Activated T-cell treated with anti-CD3 and anti-CD28 coated beads, Interleukin-2, amount 50 U/mL, for 72 hours (primary cell): Measurements from ENCODE around the gene DHX15. TPM values are rescaled to one million over a fixed set of nuclear protein-coding genes. Genes with fewer than 3 reads are reported as not detected.

Experiments used
- ATAC-seq, 2 donors: fragments of 150-1000 bp; cut with Tn5 transposase; replicated peaks in 1 of 2; 2 replicates each; pipeline ENCODE4 v1.10.0; 2021; ENCODE audit warnings: moderate library complexity in 2 of 2, mild to moderate bottlenecking in 1 of 2
- DNase-seq, 2 donors: peaks; one replicate each; pipeline ENCODE4 v3.0.0; 2021 to 2022; ENCODE audit warnings: mixed read lengths in 1 of 2
- H3K27ac Mint-ChIP-seq: one replicate; pipeline ENCODE4 v1.8.0; 2022; ENCODE audit warnings: mild to moderate bottlenecking, moderate library complexity, mixed read lengths
- H3K27me3 Mint-ChIP-seq: one replicate; pipeline ENCODE4 v1.8.0; 2022; ENCODE audit warnings: low read depth, mixed read lengths
- H3K36me3 Mint-ChIP-seq, 2 donors: one replicate each; pipeline ENCODE4 v1.8.0; 2022; ENCODE audit warnings: mixed read lengths in 2 of 2, mild to moderate bottlenecking in 1 of 2; ENCODE audit not compliant: insufficient read depth in 2 of 2
- H3K4me1 Mint-ChIP-seq: one replicate; pipeline ENCODE4 v1.8.0; 2022; ENCODE audit warnings: low read depth, mixed read lengths
- H3K4me3 Mint-ChIP-seq, 2 donors: one replicate each; pipeline ENCODE4 v1.8.0; 2022; ENCODE audit warnings: mild to moderate bottlenecking in 2 of 2, mixed read lengths in 2 of 2, moderate library complexity in 2 of 2
- H3K9me3 Mint-ChIP-seq, 2 donors: one replicate each; pipeline ENCODE4 v1.8.0; 2022; ENCODE audit warnings: mixed read lengths in 2 of 2
- total RNA-seq, 2 donors: library from RNA; stranded (reverse); gene quantifications; one replicate each; pipeline ENCODE4 v1.2.3, GENCODE V29; 2022

Gene DHX15
- 100 to 1,000 TPM; 145 to 150 TPM for total RNA-seq

- Mint-ChIP-seq H3K27ac (peak within 1 kb of the TSS; percentile 99), H3K9me3 (no peaks in the 10 kb centered on the region), H3K4me1 (peaks cover 51% of the 10 kb centered on the region), H3K36me3 (peaks cover 12 to 27% of the 10 kb centered on the region in 2 donors), H3K27me3 (no peaks in the 10 kb centered on the region), H3K4me3 (peak within 1 kb of the TSS; percentile 92 to 99)
- DNase-seq (peak; percentile 93 to 95), ATAC-seq (peak; percentile 95 to 96)
These were observed at the start of gene DHX15 for GRCh38 chr4:24584211-24584850. TSS of gene DHX15 (minus strand) at chr4:24584554. CDS start at chr4:24584393, 161 bp downstream.

GRCh38 chr4:24632011-24632410 is 47.7 kb upstream of the DHX15 start:
- no peak overlapping the region for H3K4me3 Mint-ChIP-seq
- no peaks in the 10 kb centered on the region for H3K9me3 Mint-ChIP-seq
- no peak for DNase-seq
- H3K27ac Mint-ChIP-seq, result no peak overlapping the region
- H3K27me3 Mint-ChIP-seq, result peaks cover 16% of the 10 kb centered on the region
- H3K36me3 Mint-ChIP-seq, result no peaks in the 10 kb centered on the region
- no peaks in the 10 kb centered on the region for H3K4me1 Mint-ChIP-seq
- no peak for ATAC-seq

GRCh38 chr4:24630937-24631336 is 46.6 kb upstream of the DHX15 start:
- Mint-ChIP-seq H3K36me3 (no peaks in the 10 kb centered on the region), H3K27me3 (peaks cover 18% of the 10 kb centered on the region), H3K27ac (no peak overlapping the region)

GRCh38 chr4:24625091-24625490 is 40.7 kb upstream of the DHX15 start:
- ATAC-seq (no peak), DNase-seq (no peak)
- H3K4me3 Mint-ChIP-seq, result no peak overlapping the region
- no peaks in the 10 kb centered on the region for H3K4me1 Mint-ChIP-seq
- H3K27ac Mint-ChIP-seq, result no peak overlapping the region
- H3K27me3 Mint-ChIP-seq, result peaks cover 18% of the 10 kb centered on the region
- H3K9me3 Mint-ChIP-seq, result peaks cover 3 to 4% of the 10 kb centered on the region in 2 donors
- H3K36me3 Mint-ChIP-seq, result peaks cover 3% of the 10 kb centered on the region in 2 donors

More at GRCh38 chr4:24630937-24631336, 46.6 kb upstream of the DHX15 start:
- no peaks in the 10 kb centered on the region for H3K9me3 Mint-ChIP-seq
- ATAC-seq, result no peak
- no peak overlapping the region for H3K4me3 Mint-ChIP-seq
- no peak for DNase-seq
- no peaks in the 10 kb centered on the region for H3K4me1 Mint-ChIP-seq

GRCh38 chr4:24624381-24624780 is 40.0 kb upstream of the DHX15 start:
- Mint-ChIP-seq H3K27me3 (peaks cover 15% of the 10 kb centered on the region), H3K4me3 (no peak overlapping the region), H3K27ac (no peak overlapping the region), H3K36me3 (peaks cover 3 to 5% of the 10 kb centered on the region in 2 donors), H3K4me1 (no peaks in the 10 kb centered on the region), H3K9me3 (peaks cover 5 to 8% of the 10 kb centered on the region in 2 donors)
- no peak for DNase-seq
- no peak for ATAC-seq

GRCh38 chr4:24622146-24622834 is 37.9 kb upstream of the DHX15 start:
- Mint-ChIP-seq H3K9me3 (peaks cover 8% of the 10 kb centered on the region in 2 donors), H3K4me3 (no peak overlapping the region), H3K4me1 (no peaks in the 10 kb centered on the region), H3K36me3 (peaks cover 3 to 5% of the 10 kb centered on the region in 2 donors), H3K27ac (no peak overlapping the region), H3K27me3 (peaks cover 8% of the 10 kb centered on the region)
- DNase-seq (no peak), ATAC-seq (no peak)

GRCh38 chr4:24615977-24616376 is 31.6 kb upstream of the DHX15 start:
- Mint-ChIP-seq H3K4me3 (no peak overlapping the region), H3K36me3 (peaks cover 3 to 4% of the 10 kb centered on the region in 2 donors), H3K27ac (no peak overlapping the region), H3K27me3 (peaks cover 22% of the 10 kb centered on the region), H3K4me1 (peaks cover 11% of the 10 kb centered on the region), H3K9me3 (peaks cover 7 to 8% of the 10 kb centered on the region in 2 donors)
- ATAC-seq, result no peak
- DNase-seq, result no peak

- Mint-ChIP-seq H3K4me3 (peak overlapping the region in 1 of 2 donors; percentile 0), H3K27me3 (peaks cover 21% of the 10 kb centered on the region), H3K4me1 (peaks cover 11% of the 10 kb centered on the region), H3K9me3 (peaks cover 2 to 4% of the 10 kb centered on the region in 2 donors), H3K27ac (no peak overlapping the region), H3K36me3 (no peaks in the 10 kb centered on the region)
- ATAC-seq (peak; percentile 81 to 89), DNase-seq (no peak)
These were observed 30.5 kb upstream of the DHX15 start for GRCh38 chr4:24614881-24615280.

GRCh38 chr4:24613502-24613901 is 29.1 kb upstream of the DHX15 start:
- Mint-ChIP-seq H3K4me3 (no peak overlapping the region), H3K27ac (no peak overlapping the region), H3K27me3 (peaks cover 21% of the 10 kb centered on the region), H3K9me3 (peaks cover 0 to 2% of the 10 kb centered on the region in 2 donors), H3K36me3 (no peaks in the 10 kb centered on the region), H3K4me1 (peaks cover 11% of the 10 kb centered on the region)
- ATAC-seq (peak in 1 of 2 donors; percentile 43), DNase-seq (no peak)

- H3K4me1 Mint-ChIP-seq, result peaks cover 11% of the 10 kb centered on the region
- peaks cover 21% of the 10 kb centered on the region for H3K27me3 Mint-ChIP-seq
- no peak for ATAC-seq
- DNase-seq, result no peak
- H3K9me3 Mint-ChIP-seq, result peaks cover 0 to 2% of the 10 kb centered on the region in 2 donors
- H3K4me3 Mint-ChIP-seq, result no peak overlapping the region
- peaks cover 0 to 1% of the 10 kb centered on the region in 2 donors for H3K36me3 Mint-ChIP-seq
- H3K27ac Mint-ChIP-seq, result no peak overlapping the region
These were observed 27.2 kb upstream of the DHX15 start for GRCh38 chr4:24611575-24611974.

- peaks cover 6% of the 10 kb centered on the region for H3K4me1 Mint-ChIP-seq
These were observed 23.0 kb upstream of the DHX15 start for GRCh38 chr4:24607334-24607733.

GRCh38 chr4:24605216-24605615 is 20.9 kb upstream of the DHX15 start:
- no peak for DNase-seq
- peaks cover 0 to 1% of the 10 kb centered on the region in 2 donors for H3K36me3 Mint-ChIP-seq
- no peak overlapping the region for H3K27ac Mint-ChIP-seq

More at GRCh38 chr4:24607334-24607733, 23.0 kb upstream of the DHX15 start:
- no peak for DNase-seq
- H3K27ac Mint-ChIP-seq, result no peak overlapping the region
- H3K36me3 Mint-ChIP-seq, result peaks cover 0 to 1% of the 10 kb centered on the region in 2 donors
- no peak overlapping the region for H3K4me3 Mint-ChIP-seq
- peaks cover 20% of the 10 kb centered on the region for H3K27me3 Mint-ChIP-seq
- no peak for ATAC-seq
- peaks cover 1 to 2% of the 10 kb centered on the region in 2 donors for H3K9me3 Mint-ChIP-seq

GRCh38 chr4:24604558-24605214 is 20.3 kb upstream of the DHX15 start:
- Mint-ChIP-seq H3K27ac (no peak overlapping the region), H3K36me3 (peaks cover 0 to 1% of the 10 kb centered on the region in 2 donors), H3K27me3 (peaks cover 24% of the 10 kb centered on the region), H3K4me3 (no peak overlapping the region), H3K4me1 (peaks cover 6% of the 10 kb centered on the region), H3K9me3 (peaks cover 1 to 2% of the 10 kb centered on the region in 2 donors)
- ATAC-seq, result no peak
- no peak for DNase-seq

More at GRCh38 chr4:24605216-24605615, 20.9 kb upstream of the DHX15 start:
- ATAC-seq, result no peak
- Mint-ChIP-seq H3K27me3 (peaks cover 24% of the 10 kb centered on the region), H3K4me3 (no peak overlapping the region), H3K9me3 (peaks cover 1 to 2% of the 10 kb centered on the region in 2 donors), H3K4me1 (peaks cover 6% of the 10 kb centered on the region)
